AG08396 (cell line): ENCODE results near the gene WDR64.

ENCODE experiments used
- DNase-seq: peaks from one replicate; pipeline ENCODE4 v3.0.0; 2012; ENCODE audit warnings: low spot score, mixed read lengths

Gene WDR64

GRCh38 chr1:241839369-241839979 lies 187.4 kb downstream of the WDR64 start:
- no peak for DNase-seq

GRCh38 chr1:241840164-241840563 lies 188.1 kb downstream of the WDR64 start:
- no peak for DNase-seq

GRCh38 chr1:241841691-241842090 lies 189.6 kb downstream of the WDR64 start:
- DNase-seq, result no peak

- DNase-seq, result peak; percentile 31
Observed at GRCh38 chr1:241842565-241842964, 190.5 kb downstream of the WDR64 start.

GRCh38 chr1:241844593-241844992 lies 192.5 kb downstream of the WDR64 start:
- DNase-seq, result no peak

GRCh38 chr1:241846375-241846774 lies 194.3 kb downstream of the WDR64 start:
- DNase-seq, result no peak

GRCh38 chr1:241846862-241847539 lies 194.9 kb downstream of the WDR64 start:
- no peak for DNase-seq

GRCh38 chr1:241847540-241847795 lies 195.4 kb downstream of the WDR64 start:
- no peak for DNase-seq

GRCh38 chr1:241847796-241848685 lies 196.0 kb downstream of the WDR64 start, which contains the start of gene EXO1:
EXO1 (plus strand) TSS chr1:241848204; CDS start chr1:241850426, 2,222 bp downstream.
- peak; percentile 93 for DNase-seq

GRCh38 chr1:241848686-241849344 lies 196.7 kb downstream of the WDR64 start:
- no peak for DNase-seq

GRCh38 chr1:241849345-241849695 lies 197.2 kb downstream of the WDR64 start:
- no peak for DNase-seq
